ENCODE measurements around the gene ESM1.
"Not testable (repeated sequence)": the region's sequence is repeated elsewhere in the genome, so short reads cannot be mapped to it uniquely, and the experiment has no call there.

The ESM1 gene, protein sequence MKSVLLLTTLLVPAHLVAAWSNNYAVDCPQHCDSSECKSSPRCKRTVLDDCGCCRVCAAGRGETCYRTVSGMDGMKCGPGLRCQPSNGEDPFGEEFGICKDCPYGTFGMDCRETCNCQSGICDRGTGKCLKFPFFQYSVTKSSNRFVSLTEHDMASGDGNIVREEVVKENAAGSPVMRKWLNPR

DNA sequence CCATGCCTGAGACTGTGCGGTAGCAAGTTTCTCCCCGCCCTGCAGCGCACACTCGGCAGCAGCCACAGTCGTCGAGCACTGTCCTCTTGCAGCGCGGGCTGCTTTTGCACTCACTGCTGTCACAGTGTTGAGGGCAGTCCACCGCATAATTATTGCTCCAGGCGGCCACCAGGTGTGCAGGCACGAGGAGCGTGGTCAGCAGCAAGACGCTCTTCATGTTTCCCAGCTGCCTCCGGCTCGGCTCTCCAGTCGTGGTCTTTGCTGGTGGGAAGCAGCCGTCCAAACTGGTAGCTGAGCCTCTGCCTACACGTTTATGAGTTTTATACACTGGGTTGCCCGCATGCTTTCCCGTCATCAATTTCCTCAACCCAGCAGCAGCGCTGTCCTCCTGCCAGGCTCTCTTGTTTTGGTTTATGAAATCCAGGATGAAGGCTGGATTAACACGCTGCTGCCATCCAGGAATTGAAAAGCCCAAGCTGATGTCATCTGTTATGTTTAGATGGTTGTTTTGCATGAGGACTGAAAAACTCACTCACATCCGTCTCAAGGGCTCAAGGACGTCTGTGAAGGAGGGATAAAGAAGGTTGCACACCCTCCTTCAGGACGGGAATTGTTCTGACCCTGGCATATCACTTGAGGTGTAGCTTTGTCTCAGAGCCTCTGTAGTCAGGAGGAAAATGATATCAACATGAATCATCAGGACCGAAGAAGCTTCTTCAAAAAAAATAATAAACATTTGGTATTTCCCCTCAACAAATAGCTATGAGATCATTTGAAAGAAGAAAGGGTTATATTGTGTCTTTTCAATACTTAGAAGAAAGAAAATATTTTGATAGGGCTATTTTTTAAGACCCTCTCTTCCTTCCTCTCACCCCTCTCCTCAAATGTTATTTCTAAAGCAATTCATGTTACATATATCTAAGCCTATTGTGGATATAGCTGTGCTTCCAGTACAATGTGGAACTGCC is at the start of gene ESM1:
Gene ESM1 (minus strand): TSS at position 293 of the 968 bp plus-strand sequence. CDS start 76 bp downstream, at position 217.
- no peak for DNase-seq

DNA sequence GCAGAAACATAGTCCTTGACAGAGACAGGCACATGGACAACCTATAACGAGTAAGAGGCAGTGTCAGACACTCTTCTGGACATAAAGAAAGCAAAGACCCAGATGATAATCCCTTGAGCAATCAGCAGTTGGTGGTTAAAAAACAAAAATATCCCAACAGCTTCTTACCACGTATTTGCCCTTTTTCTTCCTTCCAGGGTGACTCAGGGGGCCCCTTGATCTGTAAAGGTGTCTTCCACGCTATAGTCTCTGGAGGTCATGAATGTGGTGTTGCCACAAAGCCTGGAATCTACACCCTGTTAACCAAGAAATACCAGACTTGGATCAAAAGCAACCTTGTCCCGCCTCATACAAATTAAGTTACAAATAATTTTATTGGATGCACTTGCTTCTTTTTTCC is 48.2 kb upstream of the ESM1 start:
- DNase-seq: no peak

DNA sequence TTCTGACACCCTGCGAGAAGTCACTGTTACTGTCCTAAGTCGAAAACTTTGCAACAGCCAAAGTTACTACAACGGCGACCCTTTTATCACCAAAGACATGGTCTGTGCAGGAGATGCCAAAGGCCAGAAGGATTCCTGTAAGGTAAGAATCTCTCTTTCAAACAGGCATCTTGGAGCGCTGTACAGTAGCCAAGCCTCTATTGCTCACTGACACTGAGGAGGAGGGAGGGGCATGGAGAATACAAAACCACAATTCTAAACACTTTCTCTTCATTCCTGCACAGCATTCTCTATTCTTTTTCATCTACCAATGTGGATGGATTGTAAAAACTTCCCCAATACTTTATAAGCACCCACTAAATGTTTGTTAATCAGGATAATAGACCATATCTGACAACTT is 46.1 kb upstream of the ESM1 start:
- no peak for DNase-seq

DNA sequence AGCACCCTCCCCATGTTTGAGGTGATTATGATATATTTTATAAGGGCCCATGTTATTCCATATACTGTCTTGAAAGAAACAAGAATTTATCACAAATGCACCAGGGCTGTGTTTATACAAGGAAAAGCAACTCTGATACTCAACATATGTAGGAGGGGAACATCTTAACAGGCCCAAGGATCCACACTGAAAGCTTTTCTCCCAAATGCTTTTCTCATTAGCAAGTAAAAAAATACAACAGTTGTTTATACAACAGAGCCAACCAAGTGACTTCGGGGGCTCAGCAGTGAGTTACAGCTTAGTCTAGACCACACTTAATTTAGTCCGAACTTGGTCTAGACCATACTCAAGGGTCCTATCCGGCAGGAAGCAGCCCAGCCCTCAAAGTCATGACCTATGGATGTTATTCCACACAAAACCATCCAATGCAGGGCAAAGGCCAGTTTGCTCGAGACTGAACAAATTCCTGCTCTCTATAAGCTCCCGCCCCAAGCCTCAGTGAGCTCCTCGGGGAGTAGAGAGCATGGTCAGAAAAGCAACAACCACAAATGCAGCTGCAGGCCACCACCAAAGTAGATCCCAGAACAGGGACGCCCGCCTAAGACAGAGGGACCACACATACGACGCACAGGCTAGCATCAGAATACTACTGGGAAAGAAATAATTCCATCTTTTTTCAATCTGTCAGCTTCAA is 45.4 kb upstream of the ESM1 start:
- no peak for DNase-seq

DNA sequence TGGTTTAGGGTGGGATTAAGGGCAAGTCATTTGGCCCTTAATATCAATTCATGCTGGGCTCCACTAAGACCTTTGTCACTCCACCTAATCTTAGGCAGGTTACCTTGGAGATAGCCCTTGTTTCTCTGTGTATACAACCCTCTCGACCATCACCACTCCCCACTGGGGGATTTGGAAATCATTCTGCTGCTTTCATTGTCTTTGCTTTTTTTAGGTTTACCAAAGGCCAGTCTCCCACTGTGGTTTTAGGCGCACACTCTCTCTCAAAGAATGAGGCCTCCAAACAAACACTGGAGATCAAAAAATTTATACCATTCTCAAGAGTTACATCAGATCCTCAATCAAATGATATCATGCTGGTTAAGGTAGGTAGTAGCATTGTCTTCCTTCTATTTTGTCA is 44.8 kb upstream of the ESM1 start:
- no peak for DNase-seq

DNA sequence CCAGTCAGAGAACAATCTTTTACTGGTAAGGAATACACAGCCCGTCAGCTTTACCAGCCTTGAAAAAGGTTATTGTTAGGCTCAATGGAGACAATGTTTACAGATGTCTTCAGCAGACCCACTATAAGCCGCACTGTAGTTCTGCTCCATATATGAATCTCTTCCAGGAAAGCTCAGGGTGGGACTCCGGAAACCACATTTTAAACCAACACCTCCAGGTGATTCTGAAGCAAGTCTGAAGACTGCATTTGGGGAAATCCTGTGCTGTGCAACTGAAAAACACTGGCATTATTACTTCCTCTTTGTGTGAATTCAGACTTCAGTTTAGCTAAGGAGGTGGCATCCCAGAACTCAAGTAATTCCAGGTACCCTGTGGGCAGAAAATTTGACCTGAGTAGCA is 42.2 kb upstream of the ESM1 start:
- DNase-seq: no peak

DNA sequence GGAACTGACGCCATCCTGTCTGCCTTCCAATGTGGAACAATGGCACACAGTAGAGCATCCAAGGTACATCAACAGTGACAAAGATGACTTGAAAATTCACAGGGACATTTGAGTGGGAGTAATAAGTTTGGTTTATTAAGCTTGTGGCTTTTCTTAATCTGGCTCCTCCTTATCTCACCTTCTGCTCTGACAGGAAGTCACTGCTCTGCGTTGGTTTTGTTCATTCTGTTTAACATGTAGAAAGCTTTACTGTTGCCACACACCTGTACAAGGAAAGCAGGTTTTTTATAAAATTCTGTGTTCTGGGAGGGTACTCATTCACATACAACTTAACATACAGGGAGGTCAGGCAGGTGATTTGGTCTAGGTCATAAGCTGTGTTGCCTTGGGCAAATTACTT is 37.1 kb upstream of the ESM1 start:
- no peak for DNase-seq

DNA sequence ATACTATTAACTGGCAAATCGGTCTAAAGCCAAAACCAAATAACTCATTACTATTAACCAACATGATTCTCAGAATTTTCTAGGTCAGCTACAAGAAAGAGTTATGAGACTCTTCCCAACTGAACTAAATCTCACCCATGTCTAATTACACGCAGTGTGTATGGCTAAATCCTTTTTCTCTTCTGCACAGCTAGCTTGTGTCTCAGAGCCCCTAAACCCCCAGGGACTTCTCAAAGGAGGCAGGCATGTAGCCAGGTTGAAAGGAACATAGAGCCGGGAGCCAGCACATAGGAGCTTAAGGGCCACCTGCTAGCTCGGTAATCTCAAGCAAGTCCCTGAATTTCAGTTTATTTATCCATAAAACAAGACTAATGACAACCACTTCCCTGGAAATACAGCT is 36.4 kb upstream of the ESM1 start:
- DNase-seq: no peak

DNA sequence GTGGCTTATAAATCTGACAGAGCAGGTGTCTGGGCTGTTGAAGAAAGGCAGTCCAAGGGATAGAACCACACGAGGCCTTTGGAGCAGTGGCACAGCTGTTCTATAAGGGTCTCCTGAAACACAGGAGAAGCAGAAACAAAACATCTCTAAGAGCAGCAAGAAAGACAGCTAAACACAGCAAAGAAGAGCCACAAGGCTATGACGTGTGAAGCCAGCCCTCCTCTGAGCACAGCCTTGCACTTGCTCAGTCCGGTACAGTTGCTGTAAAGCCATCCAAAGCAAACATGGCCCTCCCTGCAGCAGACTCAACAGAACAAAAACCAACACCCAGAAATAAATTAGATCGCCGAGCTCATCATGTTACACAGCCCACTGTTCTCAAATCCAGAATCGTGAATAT is 36.0 kb upstream of the ESM1 start:
- DNase-seq: no peak

DNA sequence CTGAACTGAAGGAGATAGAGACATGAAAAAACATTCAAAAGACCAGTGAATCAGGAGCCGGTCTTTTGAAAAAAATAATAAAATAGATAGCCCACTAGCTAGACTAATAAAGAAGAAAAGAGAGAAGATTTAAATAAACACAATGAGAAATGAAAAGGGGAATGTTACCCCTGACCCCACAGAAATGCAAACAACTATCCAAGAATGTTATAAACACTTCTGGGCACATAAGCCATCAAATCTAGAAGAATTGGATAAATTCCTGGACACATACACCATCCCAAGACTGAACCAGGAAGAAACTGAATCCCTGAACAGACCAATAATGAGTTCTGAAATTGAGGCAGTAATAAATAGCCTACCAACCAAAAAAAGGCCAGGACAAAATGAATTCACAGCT is 24.8 kb upstream of the ESM1 start:
- not testable (repeated sequence) for DNase-seq

DNA sequence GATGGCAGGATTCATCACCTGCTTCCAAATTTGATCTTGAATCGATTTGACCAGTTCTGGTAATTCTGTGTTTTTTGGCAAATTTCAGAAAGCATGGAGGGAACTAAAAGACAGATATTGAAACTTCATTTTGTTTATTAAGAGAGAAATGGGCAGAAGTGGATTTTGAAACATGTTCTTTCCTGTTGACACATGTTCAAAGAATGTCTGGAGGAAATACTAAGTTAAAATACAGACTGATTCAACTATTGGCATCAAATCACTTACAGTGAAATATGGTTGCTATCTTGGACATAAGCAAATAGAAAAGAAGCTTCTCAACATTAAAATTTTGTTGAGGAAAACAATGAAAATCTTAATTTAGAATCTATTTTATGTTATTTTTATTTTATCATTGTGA is 19.3 kb upstream of the ESM1 start:
- no peak for DNase-seq

DNA sequence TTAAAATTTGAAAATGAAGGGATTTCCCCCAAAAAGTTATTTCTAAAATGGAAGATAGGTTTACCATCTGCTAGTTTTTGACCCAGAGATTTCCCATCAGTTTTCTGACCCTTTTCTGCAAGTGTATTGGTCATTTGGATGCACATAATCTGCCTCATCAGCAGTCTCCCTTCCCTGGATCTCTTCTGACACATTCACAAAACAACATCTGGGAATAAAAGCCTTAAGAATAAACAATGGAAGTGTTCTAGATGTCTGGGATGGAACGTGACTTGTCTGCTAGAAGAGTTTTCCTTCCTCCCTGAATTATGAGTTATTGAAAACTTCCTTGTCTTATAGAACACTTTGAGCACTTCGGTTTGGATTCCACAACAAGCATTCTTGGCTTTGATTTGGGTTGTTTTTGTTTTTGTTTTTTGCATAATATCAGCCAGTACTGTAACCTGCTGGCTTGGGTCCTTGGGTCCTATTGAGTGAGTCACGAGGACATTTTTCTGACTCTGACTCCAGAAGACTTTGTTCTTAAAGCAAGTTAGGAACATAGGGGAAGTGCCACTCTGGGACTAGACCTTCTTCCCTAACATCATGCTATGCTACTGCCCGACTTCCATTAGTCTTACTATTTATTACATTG is 18.2 kb upstream of the ESM1 start:
- no peak for DNase-seq

DNA sequence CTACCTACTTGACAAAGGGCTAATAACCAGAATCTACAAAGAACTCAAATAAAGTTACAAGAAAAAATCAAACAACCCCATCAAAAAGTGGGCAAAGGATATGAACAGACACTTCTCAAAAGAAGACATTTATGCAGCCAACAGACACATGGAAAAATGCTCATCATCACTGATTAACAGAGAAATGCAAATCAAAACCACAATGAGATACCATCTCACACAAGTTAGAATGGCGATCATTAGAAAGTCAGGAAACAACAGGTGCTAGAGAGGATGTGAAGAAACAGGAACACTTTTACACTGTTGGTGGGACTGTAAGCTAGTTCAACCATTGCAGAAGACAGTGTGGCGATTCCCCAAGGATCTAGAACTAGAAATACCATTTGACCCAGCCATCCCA is 16.8 kb upstream of the ESM1 start:
- not testable (repeated sequence) for DNase-seq

DNA sequence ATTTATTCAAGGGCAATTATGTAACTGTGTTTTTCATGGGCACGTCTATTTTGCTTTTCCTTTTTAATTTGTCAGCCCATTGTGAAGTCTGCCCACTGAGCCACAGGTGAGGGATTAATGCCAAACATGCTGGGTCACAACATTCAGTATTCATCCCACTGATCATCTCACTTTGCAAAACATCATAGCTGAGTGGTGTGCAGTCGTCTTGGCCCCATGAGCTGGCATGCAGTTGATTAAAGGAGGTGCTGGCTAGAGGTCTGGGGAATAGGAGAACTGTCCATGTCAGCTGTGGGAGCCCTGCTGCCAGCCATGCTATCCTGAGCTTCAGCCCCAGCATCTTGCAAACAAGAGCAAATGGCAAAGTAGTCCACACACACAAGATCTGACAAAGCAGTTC is 11.7 kb upstream of the ESM1 start:
- DNase-seq: no peak

DNA sequence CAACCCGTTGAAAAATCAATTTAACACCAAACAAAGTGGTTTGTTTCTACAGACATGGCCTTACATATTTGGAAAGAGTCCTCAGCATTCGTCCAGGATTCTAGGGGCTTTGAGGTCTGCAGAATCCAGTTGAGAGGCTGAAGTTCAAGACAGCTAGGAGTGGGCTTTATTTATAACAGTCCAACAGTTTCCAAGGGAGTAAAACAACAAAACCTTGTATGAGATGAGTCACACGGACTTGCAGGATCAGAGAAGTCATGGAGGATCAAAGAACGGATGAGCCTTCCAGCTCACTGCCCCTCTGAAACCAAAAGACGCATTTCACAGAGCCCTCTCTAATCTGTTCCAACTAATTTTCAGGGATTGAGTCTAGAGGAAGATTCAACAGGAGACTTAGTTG is 11.1 kb upstream of the ESM1 start:
- no peak for DNase-seq

DNA sequence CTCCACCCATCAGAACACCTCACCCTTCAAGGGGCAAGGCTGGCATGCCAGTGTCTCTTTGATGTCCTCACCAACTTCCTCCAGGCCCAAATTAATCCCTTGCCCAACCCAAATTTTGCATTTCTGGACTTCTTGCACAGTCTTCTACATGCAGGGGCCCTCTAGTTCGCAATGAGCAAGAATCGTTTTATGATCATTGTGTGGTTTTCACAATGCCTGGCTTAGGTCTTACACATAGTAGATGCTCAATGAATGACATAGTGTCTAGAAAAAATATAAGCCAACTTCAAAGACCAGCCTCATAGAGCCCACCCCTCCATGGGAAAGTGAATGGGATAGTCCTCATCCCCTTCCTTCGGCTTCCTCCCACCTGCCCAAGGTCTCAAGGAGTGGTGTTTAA is 9.8 kb upstream of the ESM1 start:
- DNase-seq: no peak

DNA sequence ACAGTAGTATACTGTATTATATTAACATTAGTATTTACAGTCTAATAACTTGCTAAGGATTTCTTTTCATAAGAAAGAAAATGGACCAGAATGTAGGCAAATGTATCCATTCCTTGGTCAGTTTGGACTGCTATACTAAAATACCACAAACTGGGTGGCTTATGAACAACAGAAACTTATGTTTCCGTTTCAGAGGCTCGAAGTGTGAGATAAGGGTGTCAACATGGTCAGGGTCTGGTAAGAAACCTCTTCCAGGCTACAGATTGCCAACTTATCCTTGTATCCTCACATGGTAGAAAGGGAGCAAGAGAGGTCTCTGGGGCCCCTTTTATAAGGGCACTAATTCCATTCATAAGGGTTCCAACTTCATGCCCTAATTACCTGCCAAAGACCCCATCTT is 9.2 kb upstream of the ESM1 start:
- DNase-seq: no peak

DNA sequence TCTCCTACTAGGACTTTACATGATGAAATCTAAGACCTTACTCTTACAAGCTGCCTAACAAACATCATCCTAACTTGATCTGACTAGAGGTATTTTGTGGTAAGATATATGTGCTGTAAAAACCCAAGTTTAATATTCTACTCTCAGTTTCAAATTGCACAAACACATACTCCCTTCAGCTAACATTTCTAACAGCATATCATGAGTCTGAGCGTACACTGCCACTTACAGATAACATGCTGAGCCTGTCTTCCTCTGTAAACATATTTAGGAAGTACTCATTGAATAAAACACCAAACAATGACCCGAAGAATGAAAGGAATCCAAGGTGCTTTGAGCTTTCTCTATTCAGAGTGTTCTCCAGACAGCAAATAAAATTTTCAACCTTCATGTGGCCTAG is 7.9 kb upstream of the ESM1 start:
- no peak for DNase-seq

DNA sequence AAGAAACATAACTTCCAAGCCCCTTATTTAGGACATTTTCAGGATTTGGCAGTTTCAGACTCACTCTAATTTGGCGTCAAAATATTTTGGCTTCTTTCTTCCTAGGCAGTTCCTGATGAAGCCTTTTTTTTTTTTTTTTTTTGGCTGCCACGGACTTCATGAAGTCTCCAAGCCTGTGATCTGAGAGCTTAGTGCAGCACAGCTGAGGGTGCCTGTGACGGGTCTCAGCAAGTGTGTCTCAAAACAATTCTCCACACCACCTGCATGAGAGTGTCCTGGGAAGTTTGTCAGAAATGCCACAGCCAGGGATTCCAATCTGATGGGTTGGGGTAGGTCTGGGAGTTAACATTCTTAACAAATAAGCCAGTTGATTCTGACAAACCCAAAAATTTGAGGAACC is 6.0 kb upstream of the ESM1 start:
- DNase-seq: no peak

DNA sequence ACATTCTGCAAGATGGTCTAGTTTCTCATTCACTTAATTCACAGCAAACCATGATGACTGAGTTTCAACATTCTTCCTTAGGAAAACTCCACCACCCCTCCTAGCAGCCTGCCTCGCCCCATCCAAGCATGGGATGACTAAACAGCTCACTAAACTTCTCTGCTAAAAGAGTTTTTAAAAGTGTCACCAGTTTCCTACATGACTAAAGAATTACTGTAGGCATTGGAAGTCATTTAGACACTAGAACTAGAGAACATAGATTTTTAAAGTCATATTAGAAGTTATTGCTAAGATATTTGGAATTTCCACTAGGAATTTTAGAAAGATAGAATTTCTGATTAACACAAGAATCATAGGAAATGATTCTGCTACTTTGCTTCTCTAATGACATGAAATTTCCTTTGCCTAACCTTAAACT is 5.5 kb upstream of the ESM1 start:
- no peak for DNase-seq

DNA sequence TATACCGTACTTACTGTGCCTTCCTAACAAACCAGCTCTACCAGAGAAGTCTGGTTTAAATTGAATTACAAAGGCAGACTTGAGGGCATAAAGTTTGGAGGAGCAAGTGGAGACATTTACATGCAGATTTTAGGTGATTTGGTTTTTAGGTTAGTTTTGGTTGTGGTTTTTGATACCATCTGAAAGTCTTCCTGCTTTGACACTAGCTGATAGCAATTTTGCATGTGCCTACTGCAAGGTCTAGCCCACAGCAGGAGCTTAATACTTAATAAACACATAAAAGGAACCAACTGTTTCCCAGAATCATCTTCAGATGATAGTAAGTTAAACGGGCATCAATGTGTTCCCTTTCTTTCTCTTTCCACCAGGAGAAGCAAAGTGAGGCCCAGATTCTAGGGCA is 3.4 kb upstream of the ESM1 start:
- no peak for DNase-seq

DNA sequence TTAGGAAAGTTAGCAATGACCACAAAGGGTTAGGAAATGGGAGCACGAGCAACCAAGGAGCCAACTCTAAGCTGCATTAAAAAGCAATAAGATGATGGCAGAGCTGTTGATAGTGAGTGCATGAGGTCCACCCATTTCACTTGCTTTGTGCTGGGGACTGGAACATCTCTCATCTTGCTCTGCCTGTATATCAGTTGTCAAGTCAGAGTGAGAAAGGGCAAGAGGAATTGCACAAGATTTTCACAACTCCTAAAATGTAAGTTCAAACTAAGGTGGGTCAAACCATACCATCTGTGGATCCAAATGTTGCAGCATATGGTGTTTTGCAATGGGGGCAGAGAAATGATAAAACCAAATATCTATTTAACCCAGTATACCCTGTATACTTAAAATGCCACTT is 2.8 kb upstream of the ESM1 start:
- no peak for DNase-seq

DNA sequence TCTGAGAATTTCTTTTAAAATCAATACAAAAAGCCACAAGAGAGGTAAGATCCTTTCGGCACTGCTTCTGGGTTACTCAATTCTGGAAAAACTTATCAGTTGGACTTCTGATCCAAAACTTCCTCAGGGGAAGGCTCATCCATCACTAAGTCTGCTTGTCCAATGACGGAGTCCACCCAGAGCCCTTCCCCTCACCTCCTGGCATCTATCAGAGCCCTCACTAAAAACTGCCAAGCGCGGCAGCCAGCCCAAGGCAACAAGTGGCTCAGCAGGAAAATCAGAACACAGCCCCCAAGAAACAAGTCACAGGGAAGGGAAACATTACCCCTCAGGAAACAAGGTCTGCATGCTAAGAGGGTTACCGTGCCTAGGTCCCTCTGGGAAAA is 869 bp upstream of the ESM1 start:
- no peak for DNase-seq

DNA sequence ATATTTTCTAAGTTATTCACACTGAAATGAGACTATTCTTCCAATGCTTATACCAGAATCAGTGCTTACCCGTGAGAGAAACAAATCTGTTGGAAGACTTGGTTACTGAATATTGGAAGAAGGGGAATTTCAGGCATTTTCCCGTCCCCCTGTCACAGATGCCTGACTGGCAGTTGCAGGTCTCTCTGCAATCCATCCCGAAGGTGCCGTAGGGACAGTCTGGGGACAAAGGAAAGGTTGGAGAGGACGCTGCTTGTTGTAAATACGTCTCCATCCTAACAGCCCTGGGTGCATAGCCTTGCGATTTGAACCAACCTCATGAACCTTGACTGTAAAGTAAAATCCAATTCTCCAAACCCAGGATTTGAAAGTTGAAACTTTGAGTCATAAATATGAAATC is 3.5 kb downstream of the ESM1 start:
- no peak for DNase-seq
